HepG2 (cell line): ENCODE results near the gene CKB. TPM values are rescaled to one million over a fixed set of nuclear protein-coding genes. Genes with fewer than 3 reads are reported as not detected.

ENCODE experiments used
- ATAC-seq: fragments of 200-7000 bp; cut with Tn5 transposase; 3 replicates; pipeline ENCODE4 v1.9.1; 2020; ENCODE audit warnings: mild to moderate bottlenecking, moderate library complexity
- BruUV-seq: library from RNA; stranded (reverse); fragments of 400-500 nt; replicated peaks from 2 replicates; lab custom pipeline; 2021; lab: Mats Ljungman, UMichigan
- CTCF ChIA-PET: fragments of 300-600 bp; formaldehyde crosslinking; extraction: SDS; loops from one replicate; lab custom pipeline; 2021; ENCODE audit warnings: low total read pairs, inconsistent platforms, low intra/inter-chr PET ratio; lab: Yijun Ruan, JAX
- POLR2A ChIA-PET: fragments of 350-600 bp; sonication (Branson Sonifier 250); formaldehyde crosslinking; loops from one replicate; lab custom pipeline; 2020; ENCODE audit warnings: antibody characterized with exemption, inconsistent platforms; lab: Yijun Ruan, JAX
- DNase-seq: peaks from one replicate; pipeline ENCODE4 v3.0.0-alpha.2; 2015; ENCODE audit warnings: low spot score
- FAIRE-seq: peaks from 3 replicates; lab custom pipeline; 2011; peaks lifted over from hg19 to GRCh38; lab: Jason Lieb, UNC
- H2AFZ ChIP-seq: one replicate; pipeline ENCODE4 v1.6.1; 2011; ENCODE audit warnings: low read length, inconsistent platforms
- H3K27ac ChIP-seq: fragments of 300-600 bp; 3 replicates; pipeline ENCODE4 v1.8.0; 2011; ENCODE audit warnings: mixed run types, mild to moderate bottlenecking, mixed read lengths, low read length, inconsistent platforms; ENCODE audit not compliant: insufficient read depth; ENCODE audit errors: extremely low read length
- H3K27me3 ChIP-seq, 2 experiments: fragments of 200-600 bp in 1 of 2; 2 replicates in 1 of 2; 3 replicates in 1 of 2; pipeline versions ENCODE4 v1.6.0 to v1.8.0; 2011; ENCODE audit warnings: low read length in 2 of 2, mild to moderate bottlenecking in 2 of 2, moderate library complexity in 2 of 2, inconsistent platforms in 1 of 2; ENCODE audit not compliant: insufficient read depth in 2 of 2, control insufficient read depth in 1 of 2
- H3K36me3 ChIP-seq, 2 experiments: fragments of 200-600 bp in 1 of 2; replicated peaks in 1 of 2; 2 replicates in 1 of 2; 3 replicates in 1 of 2; pipeline versions ENCODE4 v1.5.1 to v1.8.0; 2011; ENCODE audit warnings: low read length in 2 of 2, inconsistent platforms in 1 of 2; ENCODE audit not compliant: insufficient read depth in 2 of 2, control insufficient read depth in 1 of 2
- H3K4me1 ChIP-seq: 2 replicates; pipeline ENCODE4 v1.5.1; 2012; ENCODE audit warnings: low read length, inconsistent platforms; ENCODE audit not compliant: insufficient read depth
- H3K4me2 ChIP-seq: 2 replicates; pipeline ENCODE4 v1.6.0; 2011; ENCODE audit warnings: low read depth, low read length, inconsistent platforms
- H3K4me3 ChIP-seq, 3 experiments: fragments of 200-600 bp in 1 of 3; sonication (generic), shearing (Covaris generic) in 1 of 3; replicated peaks in 1 of 3; 2 replicates each; pipeline ENCODE4 v1.5.1; 2011 to 2016; ENCODE audit warnings: low read length in 3 of 3, inconsistent platforms in 2 of 3, low read depth in 2 of 3, mild to moderate bottlenecking in 2 of 3, control low read depth in 1 of 3, mixed read lengths in 1 of 3; ENCODE audit not compliant: insufficient read depth in 1 of 3
- H3K79me2 ChIP-seq: one replicate; pipeline ENCODE4 v1.6.1; 2011; ENCODE audit warnings: low read length, inconsistent platforms; ENCODE audit not compliant: insufficient read depth
- H3K9ac ChIP-seq: 2 replicates; pipeline ENCODE4 v1.6.0; 2011; ENCODE audit warnings: mild to moderate bottlenecking, low read depth, low read length, inconsistent platforms; ENCODE audit not compliant: insufficient read depth
- H3K9me3 ChIP-seq: 2 replicates; pipeline ENCODE4 v1.5.1; 2012; ENCODE audit warnings: mild to moderate bottlenecking, low read length
- H4K20me1 ChIP-seq: 2 replicates; pipeline ENCODE4 v1.6.0; 2011; ENCODE audit warnings: inconsistent platforms, mild to moderate bottlenecking, low read length, moderate library complexity; ENCODE audit not compliant: insufficient read depth
- CBFB ChIP-seq: sonication (generic); formaldehyde crosslinking; IDR thresholded peaks from 2 replicates; pipeline ENCODE4 v1.4.0; 2020; ENCODE audit warnings: missing genetic modification reagents
- EZH2 ChIP-seq: conservative IDR thresholded peaks from 2 replicates; pipeline ENCODE4 v1.6.1; 2012; ENCODE audit warnings: mild to moderate bottlenecking, low read depth, low read length, moderate library complexity
- HES4 ChIP-seq: sonication (generic); formaldehyde crosslinking; IDR thresholded peaks from 2 replicates; pipeline ENCODE4 v1.9.0; 2021; ENCODE audit warnings: mild to moderate bottlenecking, missing genetic modification reagents, borderline replicate concordance
- MTA3 ChIP-seq: sonication (generic); formaldehyde crosslinking; IDR thresholded peaks from 2 replicates; pipeline ENCODE4 v1.4.0; 2020; ENCODE audit warnings: missing genetic modification reagents
- PRMT3 ChIP-seq: sonication (generic); formaldehyde crosslinking; IDR thresholded peaks from 2 replicates; pipeline ENCODE4 v1.8.1; 2022; ENCODE audit warnings: low read depth, mild to moderate bottlenecking, moderate library complexity, missing genetic modification reagents, borderline replicate concordance
- SOX5 ChIP-seq: IDR thresholded peaks from 2 replicates; pipeline ENCODE4 v1.6.1; 2016; ENCODE audit warnings: borderline replicate concordance
- SOX6 ChIP-seq, 2 experiments: fragments of 450-650 bp in 1 of 2; sonication (generic) in 1 of 2; formaldehyde crosslinking in 1 of 2; IDR thresholded peaks; 2 replicates each; pipeline versions ENCODE4 v1.4.0 to v1.6.1; 2017 to 2020; ENCODE audit warnings: antibody characterized with exemption in 1 of 2, mild to moderate bottlenecking in 1 of 2, missing genetic modification reagents in 1 of 2
- STAT6 ChIP-seq: sonication (generic); formaldehyde crosslinking; IDR thresholded peaks from 2 replicates; pipeline ENCODE4 v1.4.0; 2020; ENCODE audit warnings: missing genetic modification reagents, mild to moderate bottlenecking, borderline replicate concordance
- TEAD2 ChIP-seq: sonication (generic); formaldehyde crosslinking; IDR thresholded peaks from 2 replicates; pipeline ENCODE4 v1.9.0; 2021; ENCODE audit warnings: missing genetic modification reagents
- ZNF264 ChIP-seq: sonication (generic); formaldehyde crosslinking; IDR thresholded peaks from 2 replicates; pipeline ENCODE4 v1.4.0; 2020; ENCODE audit warnings: missing genetic modification reagents
- ZNF354B ChIP-seq: sonication (generic); formaldehyde crosslinking; IDR thresholded peaks from 2 replicates; pipeline ENCODE4 v1.8.0; 2022; ENCODE audit warnings: mild to moderate bottlenecking, missing genetic modification reagents
- ZNF496 ChIP-seq: sonication (generic); formaldehyde crosslinking; IDR thresholded peaks from 2 replicates; pipeline ENCODE4 v1.8.1; 2023; ENCODE audit warnings: mild to moderate bottlenecking, moderate library complexity, missing genetic modification reagents; ENCODE audit not compliant: insufficient replicate concordance
- ZNF501 ChIP-seq: sonication (generic); formaldehyde crosslinking; IDR thresholded peaks from 2 replicates; pipeline ENCODE4 v1.5.1; 2020; ENCODE audit warnings: mild to moderate bottlenecking, moderate library complexity, missing genetic modification reagents
- ZNF660 ChIP-seq: sonication (generic); formaldehyde crosslinking; IDR thresholded peaks from 2 replicates; pipeline ENCODE4 v1.5.1; 2020; ENCODE audit warnings: mild to moderate bottlenecking, low read depth, missing genetic modification reagents, borderline replicate concordance
- ZNF773 ChIP-seq: sonication (generic); formaldehyde crosslinking; IDR thresholded peaks from 2 replicates; pipeline ENCODE4 v1.4.0; 2020; ENCODE audit warnings: missing genetic modification reagents, borderline replicate concordance
- WGBS: methylation state at CpG from one replicate; pipeline ENCODE4 v1.1.6; 2017; ENCODE audit warnings: low lambda C conversion rate; 5-methylcytosine and 5-hydroxymethylcytosine counted together
- in situ Hi-C: cut with HindIII; loops from 2 replicates; pipeline ENCODE4 v1.10.0; 2017; ENCODE audit warnings: low pct_unique_long_range_greater_than_20kb; ENCODE audit not compliant: extremely low pct_ligation_motif_present
- intact Hi-C: fragments of 100-400 bp; cut with micrococcal nuclease; formaldehyde crosslinking; loops from one replicate; pipeline ENCODE4 v1.10.0; 2022; ENCODE audit not compliant: unreplicated experiment
- polyA plus RNA-seq, 8 experiments: library from polyadenylated mRNA; depleted of rRNA in 3 of 8; stranded (reverse) in 7 of 8; unstranded in 1 of 8; fragments of >200 nt; fragmentation: Illumina TruSeq in 4 of 8; extraction: Trizol in 4 of 8; gene quantifications; 2 replicates each; pipeline versions ENCODE4 v1.2.1 to v1.2.3, GENCODE V29; 2011 to 2016; ENCODE audit warnings: low read depth in 4 of 8, missing spikeins in 1 of 8, mixed read lengths in 1 of 8; ENCODE audit not compliant: insufficient read depth in 1 of 8
- total RNA-seq, 5 experiments: library from RNA; depleted of rRNA; stranded (reverse); fragments of >200 nt; fragmentation: Illumina TruSeq; extraction: Trizol; gene quantifications; 2 replicates each; pipeline ENCODE4 v1.2.3, GENCODE V29; 2016; ENCODE audit warnings: low read depth in 1 of 5
- TF ChIP-seq, protein P1 (sequence below): sonication (generic); formaldehyde crosslinking; IDR thresholded peaks from 2 replicates; pipeline ENCODE4 v1.5.1; 2020; ENCODE audit warnings: mild to moderate bottlenecking, missing genetic modification reagents, borderline replicate concordance

The CKB gene
- total and polyA plus RNA-seq, 2 of the 13 experiments (the other 11 are each of a cell fraction or from before 2014, with no cell fraction given): 82.3 to 217 TPM

GRCh38 chr14:103510724-103511693 lies 11.6 kb downstream of the CKB start:
- CTCF ChIA-PET: no interaction called here
- POLR2A ChIA-PET: interaction anchor here (0.6 kb wide), 1 partner anchor 14 kb away, joined by 3 read pairs; no protein-coding TSS in a partner anchor
- Histone ChIP-seq H4K20me1 (no peaks in the 10 kb centered on the region), H2AFZ (no peak overlapping the region), H3K27me3 (no peaks in the 10 kb centered on the region), H3K4me1 (peaks cover 25% of the 10 kb centered on the region), H3K9me3 (no peaks in the 10 kb centered on the region), H3K79me2 (no peaks in the 10 kb centered on the region), H3K4me2 (no peak overlapping the region), H3K4me3 (no peak overlapping the region), H3K36me3 (0 out of 5 replicates have a peak, but pooled peaks cover 0 to 7% of the 10 kb centered on the region in 2 experiments), H3K9ac (no peak overlapping the region), H3K27ac (no peak overlapping the region)
- intact Hi-C loops (no loop called here), in situ Hi-C loops (no loop called here)
- DNase-seq: no peak
- FAIRE-seq: no peak
- WGBS: 93% methylated on average over 22 of the region's 26 CpGs
- TF ChIP-seq ZNF496 (CRISPR knock-in tag) (no peak), ZNF773 (CRISPR knock-in tag) (no peak), EZH2 (no peak), ZNF501 (CRISPR knock-in tag) (no peak), TEAD2 (CRISPR knock-in tag) (no peak), MTA3 (CRISPR knock-in tag) (no peak), HES4 (no peak), STAT6 (CRISPR knock-in tag) (no peak), ZNF264 (CRISPR knock-in tag) (no peak), ZNF354B (CRISPR knock-in tag) (no peak), PRMT3 (CRISPR knock-in tag) (no peak), CBFB (no peak), ZNF660 (CRISPR knock-in tag) (no peak), SOX6 (IDR thresholded peaks at IDR 0.05) (no peak), SOX6 (CRISPR knock-in tag; IDR thresholded peaks at IDR 0.05) (no peak), SOX5 (CRISPR knock-in tag) (no peak)
- TF ChIP-seq, protein P1, sequence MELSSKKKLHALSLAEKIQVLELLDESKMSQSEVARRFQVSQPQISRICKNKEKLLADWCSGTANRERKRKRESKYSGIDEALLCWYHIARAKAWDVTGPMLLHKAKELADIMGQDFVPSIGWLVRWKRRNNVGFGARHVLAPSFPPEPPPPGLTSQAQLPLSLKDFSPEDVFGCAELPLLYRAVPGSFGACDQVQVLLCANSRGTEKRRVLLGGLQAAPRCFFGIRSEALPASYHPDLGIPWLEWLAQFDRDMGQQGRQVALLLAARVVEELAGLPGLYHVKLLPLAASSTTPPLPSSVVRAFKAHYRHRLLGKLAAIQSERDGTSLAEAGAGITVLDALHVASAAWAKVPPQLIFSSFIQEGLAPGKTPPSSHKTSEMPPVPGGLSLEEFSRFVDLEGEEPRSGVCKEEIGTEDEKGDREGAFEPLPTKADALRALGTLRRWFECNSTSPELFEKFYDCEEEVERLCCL (CRISPR knock-in tag): no peak
- no TSS peak for BruUV-seq
- ATAC-seq: no peak
